T-helper 2 cell treated with Interferon-gamma antibody and Interleukin-4, amounts not matched to agents 100 ng/mL and 5 ng/mL, for 36 hours (primary cell): ENCODE data around the gene CLN5. TPM values are rescaled to one million over a fixed set of nuclear protein-coding genes. Genes with fewer than 3 reads are reported as not detected.
"Not testable (repeated sequence)": the region's sequence is repeated elsewhere in the genome, so short reads cannot be mapped to it uniquely, and the experiment has no call there.

Experiments
- intact Hi-C: fragments of 100-400 bp; cut with micrococcal nuclease; formaldehyde crosslinking; loops from one replicate; pipeline ENCODE4 v1.15.1; 2023
- total RNA-seq: library from RNA; stranded (reverse); gene quantifications from 2 replicates; pipeline ENCODE4 v1.2.3, GENCODE V29; 2022

CLN5 gene
- 13.5 and 14.7 TPM in 2 replicates for total RNA-seq

GRCh38 chr13:76991796-76992547 lies at the start of gene CLN5:
Gene CLN5 (plus strand): TSS chr13:76992081. CDS start chr13:76992099, 18 bp downstream.
- intact Hi-C loops = loop anchor here (1.0 to 10.0 kb wide), 9 partner anchors 12 to 1665 kb away; partner anchors contain the start of genes FBXL3, KCTD12, SLAIN1 and UCHL3

GRCh38 chr13:76942363-76942762 lies 49.5 kb upstream of the CLN5 start:
- intact Hi-C loops = no loop called here

- intact Hi-C loops = no loop called here
Observed at GRCh38 chr13:76943646-76944045, 48.2 kb upstream of the CLN5 start.

- intact Hi-C loops = no loop called here
Observed at GRCh38 chr13:76944456-76944855, 47.4 kb upstream of the CLN5 start.

GRCh38 chr13:76948149-76948548 lies 43.7 kb upstream of the CLN5 start, which contains the start of gene ACOD1:
Gene ACOD1 (plus strand): TSS chr13:76948511. CDS start chr13:76948559, 48 bp downstream.
- intact Hi-C loops = no loop called here

GRCh38 chr13:76950101-76950500 lies 41.8 kb upstream of the CLN5 start:
- intact Hi-C loops = no loop called here

- intact Hi-C loops = no loop called here
Observed at GRCh38 chr13:76953968-76954367, 37.9 kb upstream of the CLN5 start.

GRCh38 chr13:76954538-76954937 lies 37.3 kb upstream of the CLN5 start:
- intact Hi-C loops = no loop called here

- intact Hi-C loops = no loop called here
Observed at GRCh38 chr13:76955193-76955592, 36.7 kb upstream of the CLN5 start.

GRCh38 chr13:76955661-76956060 lies 36.2 kb upstream of the CLN5 start:
- intact Hi-C loops = no loop called here

GRCh38 chr13:76958841-76959432 lies 32.9 kb upstream of the CLN5 start:
- intact Hi-C loops = no loop called here

- intact Hi-C loops = not testable (repeated sequence)
Observed at GRCh38 chr13:76959734-76960133, 32.1 kb upstream of the CLN5 start.

GRCh38 chr13:76965759-76966421 lies 26.0 kb upstream of the CLN5 start:
- intact Hi-C loops = no loop called here

GRCh38 chr13:76967031-76967430 lies 24.9 kb upstream of the CLN5 start:
- intact Hi-C loops = no loop called here

- intact Hi-C loops = no loop called here
Observed at GRCh38 chr13:76968041-76968440, 23.8 kb upstream of the CLN5 start.

GRCh38 chr13:76969488-76970365 lies 22.2 kb upstream of the CLN5 start:
- intact Hi-C loops = no loop called here

GRCh38 chr13:76971215-76971614 lies 20.7 kb upstream of the CLN5 start:
- intact Hi-C loops = no loop called here

- intact Hi-C loops = no loop called here
Observed at GRCh38 chr13:76971851-76972829, 19.7 kb upstream of the CLN5 start.

- intact Hi-C loops = no loop called here
Observed at GRCh38 chr13:76973920-76974617, 17.8 kb upstream of the CLN5 start.

- intact Hi-C loops = no loop called here
Observed at GRCh38 chr13:76974618-76974975, 17.3 kb upstream of the CLN5 start.
